DOHH2 (cell line): ENCODE measurements around the gene DSC2.

ENCODE experiments used
- EZH2phosphoT487 ChIP-seq: fragments of 200-600 bp; sonication (generic); IDR thresholded peaks from 2 replicates; pipeline ENCODE4 v1.6.1; 2017; ENCODE audit warnings: borderline replicate concordance, mild to moderate bottlenecking, antibody characterized with exemption, low read length, moderate library complexity, mixed read lengths
- TF ChIP-seq, protein P1 (sequence below): fragments of 200-600 bp; sonication (generic); IDR thresholded peaks from one replicate; pipeline ENCODE4 v1.5.1; 2014; ENCODE audit warnings: antibody characterized with exemption, mild to moderate bottlenecking, low read depth, low read length; ENCODE audit not compliant: poor library complexity, severe bottlenecking

DNA sequence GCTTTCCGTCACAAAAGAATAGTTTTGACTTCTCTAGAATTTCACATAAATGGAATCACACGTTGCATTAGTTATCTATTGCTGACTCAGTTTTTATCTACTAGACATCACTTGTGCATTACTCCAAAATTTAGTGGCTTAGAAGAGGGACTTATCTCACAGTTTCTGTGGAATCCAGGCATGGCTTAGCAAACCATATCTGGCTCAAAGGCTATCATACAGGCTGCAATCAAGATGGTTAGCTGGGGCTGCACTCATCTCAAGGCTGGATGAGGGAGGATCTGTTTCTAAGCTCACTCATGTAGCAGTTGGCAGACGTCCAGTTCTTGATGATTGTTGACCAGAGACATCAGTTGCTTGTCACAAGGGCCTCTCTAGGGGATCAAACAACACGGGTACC lies 53.0 kb downstream of the DSC2 start:
- TF ChIP-seq, protein P1, sequence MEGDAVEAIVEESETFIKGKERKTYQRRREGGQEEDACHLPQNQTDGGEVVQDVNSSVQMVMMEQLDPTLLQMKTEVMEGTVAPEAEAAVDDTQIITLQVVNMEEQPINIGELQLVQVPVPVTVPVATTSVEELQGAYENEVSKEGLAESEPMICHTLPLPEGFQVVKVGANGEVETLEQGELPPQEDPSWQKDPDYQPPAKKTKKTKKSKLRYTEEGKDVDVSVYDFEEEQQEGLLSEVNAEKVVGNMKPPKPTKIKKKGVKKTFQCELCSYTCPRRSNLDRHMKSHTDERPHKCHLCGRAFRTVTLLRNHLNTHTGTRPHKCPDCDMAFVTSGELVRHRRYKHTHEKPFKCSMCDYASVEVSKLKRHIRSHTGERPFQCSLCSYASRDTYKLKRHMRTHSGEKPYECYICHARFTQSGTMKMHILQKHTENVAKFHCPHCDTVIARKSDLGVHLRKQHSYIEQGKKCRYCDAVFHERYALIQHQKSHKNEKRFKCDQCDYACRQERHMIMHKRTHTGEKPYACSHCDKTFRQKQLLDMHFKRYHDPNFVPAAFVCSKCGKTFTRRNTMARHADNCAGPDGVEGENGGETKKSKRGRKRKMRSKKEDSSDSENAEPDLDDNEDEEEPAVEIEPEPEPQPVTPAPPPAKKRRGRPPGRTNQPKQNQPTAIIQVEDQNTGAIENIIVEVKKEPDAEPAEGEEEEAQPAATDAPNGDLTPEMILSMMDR = no peak
- no peak for TF ChIP-seq EZH2phosphoT487
